ENCODE measurements around the gene OXER1. TPM values are rescaled to one million over a fixed set of nuclear protein-coding genes. Genes with fewer than 3 reads are reported as not detected.
A peak's percentile ranks its signal among the peaks of the same experiment; 100 is the strongest.

OXER1 gene
- total and polyA plus RNA-seq, 2 of the 13 experiments (the other 11 are each of a cell fraction or from before 2014, with no cell fraction given): 8.0 to 9.0 TPM

DNA sequence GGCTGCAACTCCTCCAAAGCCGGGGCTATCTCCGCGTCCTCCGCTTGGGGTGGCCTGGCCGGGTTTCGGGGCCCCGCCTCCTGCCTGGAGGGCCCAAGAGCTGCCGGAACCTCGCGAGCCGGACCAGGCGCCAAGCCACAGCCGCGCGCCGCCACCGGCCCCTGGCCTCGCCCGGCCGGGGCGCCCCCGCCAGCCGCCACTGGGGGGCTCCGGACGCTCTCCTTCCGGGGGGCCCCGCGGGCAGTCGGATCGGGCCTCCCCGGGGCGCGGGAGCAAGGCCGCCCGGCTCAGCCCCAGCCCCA is 45.8 kb upstream of the OXER1 start (continued):
- TF ChIP-seq, protein P1, sequence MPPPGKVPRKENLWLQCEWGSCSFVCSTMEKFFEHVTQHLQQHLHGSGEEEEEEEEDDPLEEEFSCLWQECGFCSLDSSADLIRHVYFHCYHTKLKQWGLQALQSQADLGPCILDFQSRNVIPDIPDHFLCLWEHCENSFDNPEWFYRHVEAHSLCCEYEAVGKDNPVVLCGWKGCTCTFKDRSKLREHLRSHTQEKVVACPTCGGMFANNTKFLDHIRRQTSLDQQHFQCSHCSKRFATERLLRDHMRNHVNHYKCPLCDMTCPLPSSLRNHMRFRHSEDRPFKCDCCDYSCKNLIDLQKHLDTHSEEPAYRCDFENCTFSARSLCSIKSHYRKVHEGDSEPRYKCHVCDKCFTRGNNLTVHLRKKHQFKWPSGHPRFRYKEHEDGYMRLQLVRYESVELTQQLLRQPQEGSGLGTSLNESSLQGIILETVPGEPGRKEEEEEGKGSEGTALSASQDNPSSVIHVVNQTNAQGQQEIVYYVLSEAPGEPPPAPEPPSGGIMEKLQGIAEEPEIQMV (CRISPR knock-in tag; IDR thresholded peaks at IDR 0.05; ENCODE audit: low read depth): no peak
- TF ChIP-seq CTCF (CRISPR knock-in tag; IDR thresholded peaks at IDR 0.05) (peak; percentile 45; the same call in 1 of the 2 replicates), ZNF567 (CRISPR knock-in tag; IDR thresholded peaks at IDR 0.05; ENCODE audit: borderline replicate concordance) (no peak), ZNF816 (CRISPR knock-in tag; IDR thresholded peaks at IDR 0.05; ENCODE audit: borderline replicate concordance) (0 out of 2 replicates have a peak, but pooled peaks have one; percentile 68), TCF7L2 (IDR thresholded peaks at IDR 0.05; ENCODE audit: low read depth, low read length) (no peak), EEA1 (CRISPR knock-in tag; IDR thresholded peaks at IDR 0.05; ENCODE audit: borderline replicate concordance) (no peak), POLR2AphosphoS5 (IDR thresholded peaks at IDR 0.05; ENCODE audit: low read depth, low read length) (no peak), NAIF1 (CRISPR knock-in tag; IDR thresholded peaks at IDR 0.05; ENCODE audit: borderline replicate concordance) (no peak), MAZ (IDR thresholded peaks at IDR 0.05; ENCODE audit: borderline replicate concordance, low read depth, low read length) (peak; percentile 65; the same call in 1 of the 2 replicates), MAZ (CRISPR knock-in tag; IDR thresholded peaks at IDR 0.05; ENCODE audit: low read depth) (no peak), ZSCAN9 (CRISPR knock-in tag; IDR thresholded peaks at IDR 0.05; ENCODE audit: borderline replicate concordance) (no peak), ZNF660 (CRISPR knock-in tag; IDR thresholded peaks at IDR 0.05; ENCODE audit: borderline replicate concordance, low read depth) (no peak), ZHX2 (IDR thresholded peaks at IDR 0.05; ENCODE audit: low read depth) (peak; percentile 47; the same call in 1 of the 2 replicates), ZHX2 (CRISPR knock-in tag; IDR thresholded peaks at IDR 0.05; ENCODE audit: borderline replicate concordance) (no peak)
- TF ChIP-seq, protein P2, sequence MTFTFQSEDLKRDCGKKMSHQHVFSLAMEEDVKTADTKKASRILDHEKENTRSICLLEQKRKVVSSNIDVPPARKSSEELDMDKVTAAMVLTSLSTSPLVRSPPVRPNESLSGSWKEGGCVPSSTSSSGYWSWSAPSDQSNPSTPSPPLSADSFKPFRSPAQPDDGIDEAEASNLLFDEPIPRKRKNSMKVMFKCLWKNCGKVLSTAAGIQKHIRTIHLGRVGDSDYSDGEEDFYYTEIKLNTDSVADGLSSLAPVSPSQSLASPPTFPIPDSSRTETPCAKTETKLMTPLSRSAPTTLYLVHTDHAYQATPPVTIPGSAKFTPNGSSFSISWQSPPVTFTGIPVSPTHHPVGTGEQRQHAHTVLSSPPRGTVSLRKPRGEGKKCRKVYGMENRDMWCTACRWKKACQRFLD (CRISPR knock-in tag; IDR thresholded peaks at IDR 0.05; ENCODE audit: borderline replicate concordance): no peak
- TF ChIP-seq, protein P3, sequence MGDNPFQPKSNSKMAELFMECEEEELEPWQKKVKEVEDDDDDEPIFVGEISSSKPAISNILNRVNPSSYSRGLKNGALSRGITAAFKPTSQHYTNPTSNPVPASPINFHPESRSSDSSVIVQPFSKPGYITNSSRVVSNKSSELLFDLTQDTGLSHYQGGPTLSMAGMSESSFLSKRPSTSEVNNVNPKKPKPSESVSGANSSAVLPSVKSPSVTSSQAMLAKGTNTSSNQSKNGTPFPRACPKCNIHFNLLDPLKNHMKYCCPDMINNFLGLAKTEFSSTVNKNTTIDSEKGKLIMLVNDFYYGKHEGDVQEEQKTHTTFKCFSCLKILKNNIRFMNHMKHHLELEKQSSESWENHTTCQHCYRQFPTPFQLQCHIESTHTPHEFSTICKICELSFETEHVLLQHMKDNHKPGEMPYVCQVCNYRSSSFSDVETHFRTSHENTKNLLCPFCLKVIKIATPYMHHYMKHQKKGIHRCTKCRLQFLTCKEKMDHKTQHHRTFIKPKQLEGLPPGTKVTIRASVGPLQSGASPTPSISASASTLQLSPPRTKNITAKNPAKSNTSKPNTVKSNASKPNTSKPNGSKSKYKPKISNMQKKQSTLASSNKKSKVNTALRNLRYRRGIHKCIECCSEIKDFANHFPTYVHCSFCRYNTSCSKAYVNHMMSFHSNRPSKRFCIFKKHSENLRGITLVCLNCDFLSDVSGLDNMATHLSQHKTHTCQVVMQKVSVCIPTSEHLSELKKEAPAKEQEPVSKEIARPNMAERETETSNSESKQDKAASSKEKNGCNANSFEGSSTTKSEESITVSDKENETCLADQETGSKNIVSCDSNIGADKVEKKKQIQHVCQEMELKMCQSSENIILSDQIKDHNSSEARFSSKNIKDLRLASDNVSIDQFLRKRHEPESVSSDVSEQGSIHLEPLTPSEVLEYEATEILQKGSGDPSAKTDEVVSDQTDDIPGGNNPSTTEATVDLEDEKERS (CRISPR knock-in tag; IDR thresholded peaks at IDR 0.05): no peak
